Esophagus (tissue), 2 donors: Measurements from ENCODE around the gene LDB3. TPM values are rescaled to one million over a fixed set of nuclear protein-coding genes. Genes with fewer than 3 reads are reported as not detected.
"Not testable (repeated sequence)": the region's sequence is repeated elsewhere in the genome, so short reads cannot be mapped to it uniquely, and the experiment has no call there.

Source experiments
- H3K27ac ChIP-seq, 2 donors: one replicate each; pipeline ENCODE4 v1.5.1; 2013; ENCODE audit warnings: low read depth in 2 of 2, mild to moderate bottlenecking in 2 of 2, inconsistent platforms in 1 of 2, low read length in 1 of 2, moderate library complexity in 1 of 2
- H3K27me3 ChIP-seq, 2 donors: one replicate each; pipeline ENCODE4 v1.6.1; 2013; ENCODE audit warnings: low read length in 2 of 2, control low read depth in 1 of 2, mild to moderate bottlenecking in 1 of 2; ENCODE audit not compliant: insufficient read depth in 2 of 2, control insufficient read depth in 1 of 2
- H3K36me3 ChIP-seq, 2 donors: one replicate each; pipeline ENCODE4 v1.6.1; 2013; ENCODE audit warnings: low read length in 1 of 2; ENCODE audit not compliant: control insufficient read depth in 2 of 2, insufficient read depth in 2 of 2
- H3K4me1 ChIP-seq, 2 donors: one replicate each; pipeline ENCODE4 v1.6.1; 2013; ENCODE audit warnings: low read length in 1 of 2; ENCODE audit not compliant: control insufficient read depth in 2 of 2, insufficient read depth in 2 of 2
- H3K4me3 ChIP-seq, 2 donors: one replicate each; pipeline ENCODE4 v1.5.1; 2013; ENCODE audit warnings: low read length in 2 of 2, mild to moderate bottlenecking in 2 of 2, low read depth in 1 of 2, moderate library complexity in 1 of 2
- H3K9me3 ChIP-seq, 2 donors: one replicate each; pipeline ENCODE4 v1.6.1; 2013; ENCODE audit warnings: mild to moderate bottlenecking in 2 of 2, low read depth in 1 of 2, low read length in 1 of 2, moderate library complexity in 1 of 2; ENCODE audit not compliant: control insufficient read depth in 2 of 2, insufficient read depth in 1 of 2
- WGBS, 2 donors: extraction: QIAGEN DNeasy Blood & Tissue Kit; methylation state at CpG; one replicate each; pipeline ENCODE4 v1.1.7; 2013; 5-methylcytosine and 5-hydroxymethylcytosine counted together
- polyA plus RNA-seq, 2 donors: library from polyadenylated mRNA; stranded (reverse); fragments of 200-250 nt; gene quantifications; one replicate each; pipeline ENCODE4 v1.2.3, GENCODE V29; 2013
- donor health status: healthy with polysubstance abuse.
- donor health status: Bipolar disorder and iron deficiency.

LDB3 gene
- polyA plus RNA-seq, 2 donors, result 1.4 to 2.4 TPM

GRCh38 chr10:86734207-86734988, 66.1 kb downstream of the LDB3 start:
- Histone ChIP-seq H3K27me3 (no peaks in the 10 kb centered on the region), H3K4me1 (no peaks in the 10 kb centered on the region), H3K9me3 (no peaks in the 10 kb centered on the region), H3K4me3 (no peak overlapping the region), H3K36me3 (no peaks in the 10 kb centered on the region), H3K27ac (peak overlapping the region; percentile 47 to 90)
- 53 to 59% methylated on average over 4 of the region's 4 CpGs for WGBS, 2 donors

DNA sequence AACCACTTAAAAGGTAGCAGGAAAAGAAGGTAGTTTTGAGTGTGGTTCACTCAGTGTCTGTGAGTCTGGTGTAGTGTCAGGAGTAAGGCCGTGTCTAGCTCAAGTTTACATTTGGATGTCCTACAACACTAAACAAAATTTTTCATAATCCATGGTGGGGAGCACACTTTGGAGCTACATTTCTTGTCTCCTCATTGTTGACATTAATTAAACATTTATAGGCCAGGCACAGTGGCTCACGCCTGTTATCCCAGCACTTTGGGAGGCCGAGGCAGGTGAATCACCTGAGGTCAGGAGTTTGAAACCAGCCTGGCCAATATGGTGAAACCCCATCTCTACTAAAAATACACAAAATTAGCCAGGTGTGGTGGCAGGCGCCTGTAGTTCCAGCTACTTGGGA, 67.0 kb downstream of the LDB3 start:
- 88 to 90% methylated on average over 4 of the region's 4 CpGs for WGBS, 2 donors
- H3K4me3 ChIP-seq, H3K9me3 ChIP-seq, H3K4me1 ChIP-seq, H3K27me3 ChIP-seq, H3K36me3 ChIP-seq: not testable (repeated sequence)
- peak overlapping the region in 1 of 2 donors; percentile 24 for H3K27ac ChIP-seq

DNA sequence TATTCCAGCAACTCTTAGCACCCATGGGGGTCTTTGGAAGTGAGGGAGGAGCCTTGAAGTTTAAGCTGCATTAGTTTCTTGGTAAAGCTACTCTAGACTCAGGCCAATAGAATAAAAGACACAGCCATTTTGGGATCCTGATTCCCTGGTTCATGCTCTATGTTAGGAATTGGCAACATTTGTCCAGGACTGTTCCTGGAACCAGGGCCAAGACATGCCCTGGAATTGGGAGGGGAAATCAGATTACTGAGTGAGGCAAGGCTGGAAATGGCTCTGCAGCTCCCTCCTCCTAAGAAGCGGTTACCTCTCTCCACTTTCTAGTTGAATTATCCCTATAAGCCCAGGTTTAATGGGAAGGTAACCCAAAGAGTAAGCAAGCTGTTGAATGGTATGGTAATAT, 73.9 kb downstream of the LDB3 start:
- H3K4me3 ChIP-seq, result no peak overlapping the region
- no peak overlapping the region for H3K27ac ChIP-seq
- no peaks in the 10 kb centered on the region for H3K4me1 ChIP-seq
- 81 to 91% methylated on average over 1 of the region's 1 CpG for WGBS, 2 donors
- no peaks in the 10 kb centered on the region for H3K27me3 ChIP-seq
- H3K9me3 ChIP-seq, result no peaks in the 10 kb centered on the region
- H3K36me3 ChIP-seq, result no peaks in the 10 kb centered on the region

GRCh38 chr10:86744067-86744725, 75.9 kb downstream of the LDB3 start:
- Histone ChIP-seq H3K4me1 (no peaks in the 10 kb centered on the region), H3K27ac (peak overlapping the region in 1 of 2 donors; percentile 52), H3K36me3 (no peaks in the 10 kb centered on the region), H3K27me3 (no peaks in the 10 kb centered on the region), H3K9me3 (no peaks in the 10 kb centered on the region), H3K4me3 (no peak overlapping the region)
- whole genome bisulfite sequencing, 2 donors, result 59 to 68% methylated on average over 7 of the region's 7 CpGs

DNA sequence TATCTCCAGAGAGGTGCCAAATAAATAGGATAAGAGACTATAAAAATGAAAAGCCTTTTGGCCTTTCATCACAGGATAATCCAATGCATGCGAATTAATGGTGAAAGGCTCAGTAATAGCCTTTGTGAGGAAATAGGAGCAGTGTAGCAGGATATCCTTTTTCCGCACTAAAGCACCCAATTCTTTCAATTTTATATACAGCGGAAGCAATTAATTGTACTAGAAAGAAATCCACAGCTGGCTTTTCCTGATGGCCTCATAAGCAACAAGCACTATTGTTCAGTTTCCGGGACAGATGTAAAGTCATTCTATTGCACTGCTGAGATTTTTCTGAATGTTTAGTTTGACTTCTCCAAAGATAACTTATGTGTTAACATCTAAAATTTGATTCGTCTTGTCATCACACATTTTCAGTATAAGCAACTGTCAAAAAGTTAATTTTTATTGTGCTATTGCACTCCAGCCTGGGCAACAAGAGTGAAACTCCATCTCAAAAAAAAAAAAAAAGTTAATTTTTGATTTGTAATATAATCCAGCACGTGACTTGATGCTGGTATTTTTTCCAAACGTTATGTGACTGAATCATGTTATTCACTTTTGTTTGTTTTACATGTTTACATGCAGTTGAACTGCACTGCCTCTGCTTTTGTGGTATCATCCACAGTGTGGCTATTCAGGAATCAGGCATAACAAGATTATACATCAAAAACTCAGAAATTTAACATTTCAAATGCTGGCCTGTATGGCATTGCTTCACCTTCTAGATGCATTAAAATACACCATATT, 79.7 kb downstream of the LDB3 start:
- WGBS, 2 donors, result 44 to 52% methylated on average over 7 of the region's 7 CpGs

GRCh38 chr10:86749854-86750253, 81.5 kb downstream of the LDB3 start:
- WGBS, 2 donors, result 91 to 94% methylated on average over 9 of the region's 9 CpGs
- H3K4me1 ChIP-seq, result no peaks in the 10 kb centered on the region

More for the DNA sequence above, 79.7 kb downstream of the LDB3 start:
- H3K36me3 ChIP-seq, result no peaks in the 10 kb centered on the region
- H3K4me1 ChIP-seq, result no peaks in the 10 kb centered on the region
- H3K27ac ChIP-seq, result no peak overlapping the region
- H3K4me3 ChIP-seq, result no peak overlapping the region
- H3K27me3 ChIP-seq, result no peaks in the 10 kb centered on the region
- H3K9me3 ChIP-seq, result no peaks in the 10 kb centered on the region

GRCh38 chr10:86751477-86751876, 83.2 kb downstream of the LDB3 start:
- no peaks in the 10 kb centered on the region for H3K36me3 ChIP-seq
- no peak overlapping the region for H3K27ac ChIP-seq
- no peaks in the 10 kb centered on the region for H3K27me3 ChIP-seq
- H3K4me3 ChIP-seq, result no peak overlapping the region
- no peaks in the 10 kb centered on the region for H3K9me3 ChIP-seq
- no peaks in the 10 kb centered on the region for H3K4me1 ChIP-seq
- WGBS, 2 donors, result 91 to 97% methylated on average over 17 of the region's 17 CpGs

More at GRCh38 chr10:86749854-86750253, 81.5 kb downstream of the LDB3 start:
- H3K4me3 ChIP-seq, result no peak overlapping the region
- no peaks in the 10 kb centered on the region for H3K9me3 ChIP-seq
- no peaks in the 10 kb centered on the region for H3K27me3 ChIP-seq
- H3K27ac ChIP-seq, result no peak overlapping the region
- H3K36me3 ChIP-seq, result no peaks in the 10 kb centered on the region

- H3K4me3 ChIP-seq, result no peak overlapping the region
- H3K27ac ChIP-seq, result no peak overlapping the region
- WGBS, 2 donors, result 77 to 91% methylated on average over 4 of the region's 4 CpGs
- H3K9me3 ChIP-seq, result no peaks in the 10 kb centered on the region
- no peaks in the 10 kb centered on the region for H3K36me3 ChIP-seq
- no peaks in the 10 kb centered on the region for H3K27me3 ChIP-seq
- H3K4me1 ChIP-seq, result no peaks in the 10 kb centered on the region
Observed at GRCh38 chr10:86752311-86752710, 84.0 kb downstream of the LDB3 start.

GRCh38 chr10:86753051-86753450, 84.7 kb downstream of the LDB3 start:
- no peak overlapping the region for H3K27ac ChIP-seq

More at GRCh38 chr10:86753051-86753450, 84.7 kb downstream of the LDB3 start:
- H3K4me3 ChIP-seq, result no peak overlapping the region
- 83 to 84% methylated on average over 2 of the region's 2 CpGs for WGBS, 2 donors
- no peaks in the 10 kb centered on the region for H3K9me3 ChIP-seq
- H3K27me3 ChIP-seq, result no peaks in the 10 kb centered on the region
- H3K4me1 ChIP-seq, result no peaks in the 10 kb centered on the region
- H3K36me3 ChIP-seq, result no peaks in the 10 kb centered on the region
